H7 (cell line): ENCODE data around the gene TANC1. TPM values are rescaled to one million over a fixed set of nuclear protein-coding genes. Genes with fewer than 3 reads are reported as not detected.
A peak's percentile ranks its signal among the peaks of the same experiment; 100 is the strongest.

Experiments used
- DNase-seq: peaks from one replicate; pipeline ENCODE4 v3.0.0; 2012
- H3K27me3 ChIP-seq: 2 replicates; pipeline ENCODE4 v1.6.0; 2011; ENCODE audit warnings: mild to moderate bottlenecking, low read length; ENCODE audit not compliant: control insufficient read depth, insufficient read depth
- H3K36me3 ChIP-seq: replicated peaks from 2 replicates; pipeline ENCODE4 v1.5.1; 2011; ENCODE audit warnings: low read length; ENCODE audit not compliant: control insufficient read depth, insufficient read depth
- H3K4me3 ChIP-seq: 2 replicates; pipeline ENCODE4 v1.5.1; 2011; ENCODE audit warnings: low read depth, mild to moderate bottlenecking, control low read depth, low read length, moderate library complexity; ENCODE audit not compliant: insufficient read depth
- total RNA-seq: library from RNA; depleted of rRNA; stranded (reverse); fragments of >200 nt; shearing (Covaris generic); gene quantifications from 2 replicates; pipeline ENCODE4 v1.2.3, GENCODE V29; 2014

TANC1 gene
- total RNA-seq, 1 experiment from 2014 or later = 7.0 TPM

- DNase-seq = no peak
- H3K4me3 ChIP-seq = no peak overlapping the region
- H3K27me3 ChIP-seq = no peaks in the 10 kb centered on the region
- no peaks in the 10 kb centered on the region for H3K36me3 ChIP-seq
These were observed 110.0 kb downstream of the TANC1 start for GRCh38 chr2:159078443-159078842.

- Histone ChIP-seq H3K27me3 (no peaks in the 10 kb centered on the region), H3K36me3 (no peaks in the 10 kb centered on the region), H3K4me3 (no peak overlapping the region)
- no peak for DNase-seq
These were observed 112.2 kb downstream of the TANC1 start for GRCh38 chr2:159080641-159081040.

GRCh38 chr2:159082119-159082518 lies 113.7 kb downstream of the TANC1 start:
- no peak overlapping the region for H3K4me3 ChIP-seq
- no peaks in the 10 kb centered on the region for H3K36me3 ChIP-seq
- H3K27me3 ChIP-seq = no peaks in the 10 kb centered on the region
- no peak for DNase-seq

GRCh38 chr2:159084384-159085370 lies 116.2 kb downstream of the TANC1 start:
- Histone ChIP-seq H3K4me3 (no peak overlapping the region), H3K36me3 (no peaks in the 10 kb centered on the region), H3K27me3 (no peaks in the 10 kb centered on the region)
- DNase-seq = no peak

- H3K36me3 ChIP-seq = no peaks in the 10 kb centered on the region
- H3K4me3 ChIP-seq = no peak overlapping the region
- no peak for DNase-seq
- no peaks in the 10 kb centered on the region for H3K27me3 ChIP-seq
These were observed 117.9 kb downstream of the TANC1 start for GRCh38 chr2:159086342-159086741.

- Histone ChIP-seq H3K27me3 (no peaks in the 10 kb centered on the region), H3K36me3 (no peaks in the 10 kb centered on the region), H3K4me3 (no peak overlapping the region)
- no peak for DNase-seq
These were observed 118.4 kb downstream of the TANC1 start for GRCh38 chr2:159086826-159087225.

- peak; percentile 68 for DNase-seq
- Histone ChIP-seq H3K27me3 (no peaks in the 10 kb centered on the region), H3K4me3 (no peak overlapping the region), H3K36me3 (no peaks in the 10 kb centered on the region)
These were observed 120.5 kb downstream of the TANC1 start for GRCh38 chr2:159088906-159089305.

- DNase-seq = no peak
- no peaks in the 10 kb centered on the region for H3K27me3 ChIP-seq
- H3K4me3 ChIP-seq = no peak overlapping the region
- H3K36me3 ChIP-seq = no peaks in the 10 kb centered on the region
These were observed 121.1 kb downstream of the TANC1 start for GRCh38 chr2:159089543-159089942.

GRCh38 chr2:159090514-159091201 lies 122.2 kb downstream of the TANC1 start:
- H3K36me3 ChIP-seq = no peaks in the 10 kb centered on the region
- H3K4me3 ChIP-seq = no peak overlapping the region
- no peaks in the 10 kb centered on the region for H3K27me3 ChIP-seq
- DNase-seq = no peak

GRCh38 chr2:159091381-159091780 lies 122.9 kb downstream of the TANC1 start:
- H3K27me3 ChIP-seq = no peaks in the 10 kb centered on the region
- no peaks in the 10 kb centered on the region for H3K36me3 ChIP-seq
- DNase-seq = no peak
- H3K4me3 ChIP-seq = no peak overlapping the region

GRCh38 chr2:159091976-159092375 lies 123.5 kb downstream of the TANC1 start:
- Histone ChIP-seq H3K36me3 (no peaks in the 10 kb centered on the region), H3K4me3 (no peak overlapping the region)

GRCh38 chr2:159093497-159093896 lies 125.1 kb downstream of the TANC1 start:
- H3K4me3 ChIP-seq = no peak overlapping the region
- H3K27me3 ChIP-seq = no peaks in the 10 kb centered on the region
- H3K36me3 ChIP-seq = no peaks in the 10 kb centered on the region
- no peak for DNase-seq

More at GRCh38 chr2:159091976-159092375, 123.5 kb downstream of the TANC1 start:
- DNase-seq = no peak
- no peaks in the 10 kb centered on the region for H3K27me3 ChIP-seq

GRCh38 chr2:159094173-159094737 lies 125.8 kb downstream of the TANC1 start:
- H3K36me3 ChIP-seq = no peaks in the 10 kb centered on the region
- DNase-seq = no peak
- no peak overlapping the region for H3K4me3 ChIP-seq
- no peaks in the 10 kb centered on the region for H3K27me3 ChIP-seq

GRCh38 chr2:159095813-159096212 lies 127.4 kb downstream of the TANC1 start:
- no peak for DNase-seq
- Histone ChIP-seq H3K27me3 (no peaks in the 10 kb centered on the region), H3K4me3 (no peak overlapping the region), H3K36me3 (no peaks in the 10 kb centered on the region)
